HG02943 (cell line): ENCODE results near the gene VGLL4.

Source experiments
- ATAC-seq: cut with Tn5 transposase; IDR thresholded peaks from one replicate; pipeline ENCODE4 v1.9.1; 2021; ENCODE audit warnings: mild to moderate bottlenecking, low read depth, moderate library complexity; ENCODE audit not compliant: unreplicated experiment

Gene VGLL4

GRCh38 chr3:11555881-11556633, 87.7 kb downstream of the VGLL4 start:
- no peak for ATAC-seq

GRCh38 chr3:11555211-11555782, 88.4 kb downstream of the VGLL4 start:
- no peak for ATAC-seq

- no peak for ATAC-seq
These were observed 89.0 kb downstream of the VGLL4 start for GRCh38 chr3:11554666-11555065.

- ATAC-seq: no peak
These were observed 89.5 kb downstream of the VGLL4 start for GRCh38 chr3:11554236-11554610.

DNA sequence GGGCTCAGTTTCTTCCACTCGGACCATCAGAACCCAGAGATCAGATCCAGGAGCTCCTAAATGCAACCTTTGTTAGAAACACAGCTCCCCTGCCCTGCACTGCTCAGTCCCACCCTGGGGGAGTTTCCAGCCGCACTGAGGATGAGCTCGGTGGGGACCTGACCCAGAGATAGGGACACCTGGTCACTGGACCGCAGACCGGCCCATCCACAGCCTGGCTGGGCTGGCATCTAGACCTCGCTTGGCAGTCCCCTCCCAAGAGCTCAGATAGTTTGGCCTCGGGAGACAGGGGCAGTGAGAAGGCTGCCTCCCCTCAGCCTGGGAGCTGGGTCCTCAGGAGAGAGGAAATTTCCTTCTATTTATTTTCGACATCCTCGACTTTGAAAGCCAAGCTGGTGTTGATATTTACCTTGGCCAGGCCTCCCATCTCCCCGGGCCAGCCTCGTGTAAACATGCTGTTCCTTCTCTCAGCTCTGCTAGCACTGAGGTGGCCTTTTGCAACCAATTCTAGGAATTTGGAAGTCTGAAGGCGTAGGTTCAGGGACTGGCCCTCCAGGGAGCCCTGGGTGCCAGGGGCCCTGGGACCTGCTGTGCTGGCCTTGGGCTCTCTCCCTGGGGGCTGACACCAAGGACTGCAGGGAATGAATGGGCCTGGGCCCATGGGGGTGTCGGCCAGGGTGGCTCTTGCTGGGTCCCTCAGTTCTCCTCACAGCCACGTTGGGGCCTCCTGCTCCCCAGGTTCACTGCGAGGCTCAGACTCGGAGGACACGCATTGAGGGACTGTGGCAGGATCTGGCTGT, 90.1 kb downstream of the VGLL4 start:
- ATAC-seq: no peak

DNA sequence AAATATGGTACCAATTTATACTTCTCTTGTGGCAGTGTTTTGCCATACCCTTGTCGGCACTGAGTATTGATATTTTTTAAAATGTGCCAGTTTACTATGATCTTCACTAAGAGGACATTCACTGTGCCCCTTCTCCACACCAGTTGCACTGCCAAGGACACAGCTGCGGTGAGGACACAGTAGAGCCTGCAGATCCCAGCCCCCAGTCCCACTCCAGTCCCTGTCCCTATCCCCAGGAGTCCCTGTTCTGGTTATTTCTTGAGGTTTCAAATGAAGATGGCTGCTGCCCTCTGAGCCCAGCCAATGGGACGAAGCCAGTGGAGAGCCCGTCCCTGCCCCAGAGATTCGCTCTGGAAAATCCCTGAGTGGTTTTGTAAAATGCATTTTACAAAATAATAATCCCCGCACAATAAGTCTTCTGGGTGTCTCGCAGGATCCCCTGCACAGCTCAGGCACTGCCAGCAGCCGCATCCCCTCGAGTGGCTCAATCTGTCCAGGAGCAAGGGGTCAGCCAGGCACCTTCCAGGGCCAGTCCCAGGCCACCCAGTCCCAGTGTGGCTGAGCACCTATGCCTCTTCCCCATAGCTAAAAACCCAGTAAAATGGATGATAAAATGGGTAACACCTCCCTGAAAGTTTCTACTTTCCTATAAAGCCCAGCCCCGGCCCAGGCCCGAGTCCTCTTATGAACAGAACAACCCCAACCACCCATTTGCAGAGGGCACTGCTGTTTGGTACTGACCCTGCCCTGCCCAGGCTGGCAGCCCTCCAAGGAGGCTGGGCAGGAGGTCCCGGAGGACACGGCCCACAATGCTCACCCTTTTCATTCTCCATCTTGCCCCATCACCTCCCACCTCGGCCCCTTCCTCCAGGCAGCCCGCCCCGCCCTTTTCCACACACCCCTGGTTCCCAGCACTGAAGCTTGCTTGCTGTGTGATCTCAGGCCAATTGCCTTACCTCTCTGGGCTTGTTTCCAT, 91.1 kb downstream of the VGLL4 start:
- ATAC-seq: no peak

GRCh38 chr3:11551036-11551435, 92.7 kb downstream of the VGLL4 start:
- no peak for ATAC-seq

DNA sequence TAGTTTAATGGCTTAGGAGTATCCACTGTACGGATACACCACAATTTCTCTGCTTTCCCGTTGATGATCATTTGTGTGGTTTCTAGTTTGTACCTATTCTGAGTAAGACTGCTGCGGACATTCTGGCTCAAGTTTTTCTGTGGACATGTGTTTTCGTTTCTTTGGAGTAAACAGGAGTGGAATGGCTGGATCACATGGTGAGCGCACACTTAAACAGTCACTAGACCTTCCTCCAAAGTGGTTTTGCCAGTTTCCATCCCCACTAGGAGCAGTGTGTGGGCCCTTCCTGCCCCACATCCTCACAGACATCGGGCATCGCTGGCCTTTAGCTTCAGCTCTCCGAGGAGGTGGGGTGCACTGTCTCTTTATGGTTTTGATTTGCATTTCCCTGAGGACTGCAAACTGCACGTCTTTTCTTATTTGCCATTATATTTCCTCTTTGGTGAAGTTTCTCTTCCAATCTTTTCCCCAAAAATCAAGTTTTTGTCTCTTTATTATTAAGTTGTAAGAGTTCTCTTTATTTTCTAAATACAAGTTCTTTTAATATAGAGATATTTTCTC, 94.1 kb downstream of the VGLL4 start:
- ATAC-seq: no peak

DNA sequence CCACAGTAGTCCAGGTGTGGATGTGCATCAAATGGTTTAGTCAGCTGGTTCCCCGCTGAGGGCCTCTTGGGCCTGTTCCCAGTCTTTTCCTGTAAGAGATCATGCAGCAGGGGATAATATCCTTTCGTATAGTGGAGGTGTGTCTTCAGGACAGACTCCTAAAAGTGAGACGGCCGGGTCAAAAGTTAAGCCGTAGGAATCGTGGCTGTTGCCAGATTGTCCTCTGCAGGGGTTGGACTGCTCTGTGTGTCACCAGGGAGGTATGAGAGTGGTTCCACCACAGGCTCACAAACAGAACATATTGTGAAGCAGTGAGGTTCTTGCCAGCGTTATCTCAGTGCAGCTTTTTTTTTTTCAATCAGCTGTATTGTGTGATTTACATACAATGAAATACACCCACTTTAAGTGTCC, 95.0 kb downstream of the VGLL4 start:
- ATAC-seq: no peak

DNA sequence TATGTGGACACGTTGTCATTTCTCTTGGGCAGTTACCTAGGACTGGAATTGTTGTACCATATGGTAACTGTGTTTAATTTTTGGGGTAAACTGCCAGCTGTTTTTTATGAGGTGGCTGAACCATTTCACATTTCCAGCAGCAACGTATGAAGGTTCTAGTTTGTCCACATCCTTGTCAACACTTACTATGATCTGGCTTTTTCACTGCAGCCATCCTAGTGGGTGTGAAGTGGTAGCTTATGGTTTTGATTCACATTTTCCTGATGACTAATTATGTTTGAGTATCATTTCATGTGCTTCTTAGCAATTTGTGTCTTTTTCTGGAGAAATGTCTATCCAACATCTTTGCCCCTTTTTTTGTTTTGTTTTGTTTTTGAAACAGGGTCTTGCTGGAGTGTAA, 96.2 kb downstream of the VGLL4 start:
- no peak for ATAC-seq

DNA sequence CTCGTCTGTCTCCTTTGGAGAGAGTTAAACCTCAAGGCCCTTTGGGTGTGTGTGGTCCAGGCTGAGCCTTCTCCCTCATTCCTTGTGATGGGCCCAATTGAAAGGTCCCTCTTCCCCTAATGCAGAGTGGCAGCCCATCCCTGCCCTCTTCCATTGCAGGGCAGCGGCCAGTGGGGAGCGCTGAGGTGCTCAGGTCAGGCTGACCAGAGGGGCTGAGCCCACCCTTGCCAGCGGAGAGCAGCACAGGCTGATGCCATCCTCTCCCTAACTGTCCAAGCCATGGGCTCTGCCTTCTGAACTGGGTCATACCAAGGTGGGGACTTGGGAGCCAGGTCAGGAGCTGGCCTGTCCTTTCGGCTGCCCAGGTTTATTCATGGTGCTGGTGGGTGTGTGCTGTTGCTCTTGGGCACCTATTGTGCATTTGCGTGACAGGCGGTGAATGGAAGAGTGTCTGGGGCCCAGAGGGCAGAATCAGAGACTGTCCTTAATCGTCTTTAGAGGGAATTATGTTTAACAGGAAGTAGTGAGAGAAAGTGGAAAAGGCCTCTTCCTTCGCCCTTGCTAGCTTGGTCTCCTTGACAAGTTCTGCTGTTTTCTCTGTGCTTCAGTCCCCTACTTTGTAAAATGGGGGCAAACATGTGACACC, 96.9 kb downstream of the VGLL4 start:
- ATAC-seq: no peak

DNA sequence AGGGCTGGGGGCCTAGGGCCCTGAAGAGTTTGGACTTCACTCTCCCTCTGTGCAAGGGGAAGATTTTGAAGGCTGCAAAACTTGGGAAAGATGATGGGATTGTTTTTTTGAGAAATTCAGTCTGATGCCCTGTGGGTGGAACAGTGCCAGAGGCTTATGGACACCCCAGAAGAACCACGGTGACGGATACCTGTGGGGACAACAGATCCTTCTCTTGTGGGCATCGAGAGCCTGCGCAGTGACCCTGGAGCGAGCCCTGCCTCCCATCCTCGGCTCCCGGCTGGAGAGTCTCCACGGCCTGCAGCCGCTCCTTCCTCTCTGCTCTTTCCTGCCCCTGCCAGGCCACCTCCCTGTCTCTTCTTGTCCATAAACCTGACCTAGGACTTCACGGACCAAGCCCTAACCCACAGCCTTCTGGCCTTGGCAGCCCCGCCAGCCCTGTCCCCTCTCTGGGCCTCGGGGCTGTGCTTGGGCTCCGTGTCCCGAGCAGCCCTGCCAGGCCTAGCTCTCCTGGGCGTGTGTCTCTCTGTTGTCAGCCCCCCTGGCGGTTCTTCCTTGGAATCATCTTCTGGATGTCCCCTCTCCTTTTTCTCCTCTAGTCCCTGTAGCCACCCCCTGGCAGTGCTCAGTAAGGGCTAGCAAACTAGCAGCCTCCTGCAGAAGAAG, 98.4 kb downstream of the VGLL4 start:
- ATAC-seq: no peak

DNA sequence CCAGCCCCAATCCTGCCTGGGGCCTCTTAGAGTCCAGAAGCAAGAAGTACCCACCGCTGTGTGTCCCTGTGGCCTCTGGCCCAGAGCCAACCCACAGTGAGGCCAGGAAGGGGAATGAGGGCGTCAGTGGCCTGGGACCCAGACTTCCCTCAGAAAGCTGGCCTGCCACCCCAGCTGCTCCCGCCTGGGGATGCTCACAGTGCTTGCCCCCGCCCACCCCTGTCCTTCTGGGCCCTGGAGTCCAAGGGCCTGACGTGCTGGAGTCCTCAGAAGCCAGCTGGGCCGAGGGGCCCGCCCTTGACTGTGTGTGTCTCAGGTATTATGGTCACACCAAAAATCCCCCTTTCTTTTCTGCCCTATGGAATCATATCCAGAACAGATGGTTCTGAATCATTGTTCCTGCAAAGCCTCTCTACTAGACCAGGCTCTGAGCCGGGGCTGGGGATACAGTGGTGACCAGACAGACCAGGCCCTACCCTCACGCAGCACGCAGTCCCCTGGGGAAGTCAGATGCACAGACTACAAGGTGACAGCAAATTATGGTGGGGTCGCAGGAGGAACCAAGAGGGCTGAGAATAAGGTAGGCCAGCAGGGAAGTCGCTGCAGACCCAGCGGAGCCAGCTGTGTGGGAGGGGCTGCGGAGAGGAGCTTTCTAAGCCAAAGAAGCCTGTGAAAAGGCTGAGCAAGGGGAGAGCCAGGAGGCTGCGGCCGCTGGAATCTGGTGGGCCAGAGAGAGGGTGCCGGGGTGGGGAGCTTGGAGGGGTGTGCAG, 99.1 kb downstream of the VGLL4 start:
- no peak for ATAC-seq

GRCh38 chr3:11543948-11544387, 99.7 kb downstream of the VGLL4 start:
- no peak for ATAC-seq

- no peak for ATAC-seq
These were observed 100.4 kb downstream of the VGLL4 start for GRCh38 chr3:11543141-11543947.

DNA sequence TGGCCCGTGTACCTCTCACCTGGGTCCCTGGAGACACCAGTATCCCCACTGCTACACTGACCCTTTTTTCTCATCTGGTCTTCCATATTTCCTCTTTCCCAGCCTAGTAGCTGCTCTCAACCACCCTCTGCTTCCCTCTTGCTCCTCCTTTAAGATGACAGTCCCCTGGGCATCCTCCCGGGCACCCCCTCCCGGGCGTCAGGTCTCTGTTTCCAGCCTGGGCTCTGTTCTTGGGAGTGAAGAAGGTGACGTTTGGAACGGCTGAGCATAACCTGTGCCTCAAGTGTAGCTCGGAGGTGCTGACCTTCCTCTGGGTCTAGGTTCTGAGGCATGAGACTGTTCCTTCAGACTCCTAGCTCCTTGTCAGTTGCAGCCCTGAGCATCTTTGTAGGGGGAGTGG, 101.2 kb downstream of the VGLL4 start:
- no peak for ATAC-seq
